Loucy (cell line): ENCODE results near the gene TACC2.

Source experiments
- H2AFZ ChIP-seq: fragments of 200-600 bp; sonication (generic); 2 replicates; pipeline ENCODE4 v1.6.0; 2016; ENCODE audit warnings: antibody characterized with exemption, mild to moderate bottlenecking, low read length, moderate library complexity
- H3F3A ChIP-seq: fragments of 200-600 bp; 2 replicates; pipeline ENCODE4 v1.6.0; 2016; ENCODE audit warnings: antibody characterized with exemption, low read depth, mild to moderate bottlenecking
- H3K27me3 ChIP-seq: fragments of 200-600 bp; sonication (generic); 2 replicates; pipeline ENCODE4 v1.6.1; 2014; ENCODE audit warnings: low read length, mild to moderate bottlenecking; ENCODE audit not compliant: insufficient read depth, poor library complexity, severe bottlenecking
- H3K36me3 ChIP-seq: fragments of 200-600 bp; sonication (generic); 2 replicates; pipeline ENCODE4 v1.6.1; 2016; ENCODE audit warnings: low read length; ENCODE audit not compliant: insufficient read depth
- H3K4me1 ChIP-seq: fragments of 200-600 bp; sonication (generic); 2 replicates; pipeline ENCODE4 v1.5.1; 2014; ENCODE audit warnings: low read length, mild to moderate bottlenecking; ENCODE audit not compliant: insufficient read depth, poor library complexity, severe bottlenecking
- H3K4me2 ChIP-seq: fragments of 200-600 bp; sonication (generic); 2 replicates; pipeline ENCODE4 v1.6.0; 2014; ENCODE audit warnings: antibody characterized with exemption, low read length, low read depth, mild to moderate bottlenecking; ENCODE audit not compliant: poor library complexity, severe bottlenecking
- H3K4me3 ChIP-seq: fragments of 200-600 bp; sonication (generic); 2 replicates; pipeline ENCODE4 v1.5.1; 2014; ENCODE audit warnings: low read length, mild to moderate bottlenecking, mixed read lengths; ENCODE audit not compliant: poor library complexity, severe bottlenecking
- H3K79me2 ChIP-seq: fragments of 200-600 bp; sonication (generic); 2 replicates; pipeline ENCODE4 v1.6.1; 2014; ENCODE audit warnings: low read length; ENCODE audit not compliant: insufficient read depth
- H3K9ac ChIP-seq: fragments of 200-600 bp; sonication (generic); 2 replicates; pipeline ENCODE4 v1.6.0; 2014; ENCODE audit warnings: mild to moderate bottlenecking, low read depth, low read length, moderate library complexity; ENCODE audit not compliant: poor library complexity, severe bottlenecking
- H3K9me2 ChIP-seq: fragments of 200-600 bp; sonication (generic); replicated peaks from 2 replicates; pipeline ENCODE4 v1.6.1; 2016; ENCODE audit warnings: low read depth, low read length, mixed read lengths
- H3K9me3 ChIP-seq: fragments of 200-600 bp; sonication (generic); 2 replicates; pipeline ENCODE4 v1.6.1; 2014; ENCODE audit warnings: mild to moderate bottlenecking, antibody characterized with exemption, low read length, low read depth; ENCODE audit not compliant: insufficient read depth
- H4K20me1 ChIP-seq: fragments of 200-600 bp; sonication (generic); 2 replicates; pipeline ENCODE4 v1.6.0; 2014; ENCODE audit warnings: antibody characterized with exemption, low read length, mild to moderate bottlenecking; ENCODE audit not compliant: insufficient read depth, poor library complexity, severe bottlenecking
- EZH2phosphoT487 ChIP-seq: fragments of 200-600 bp; IDR thresholded peaks from 2 replicates; pipeline ENCODE4 v1.6.1; 2018; ENCODE audit warnings: antibody characterized with exemption, mild to moderate bottlenecking, moderate library complexity, borderline replicate concordance
- TF ChIP-seq, protein P1 (sequence below): fragments of 200-600 bp; sonication (generic); conservative IDR thresholded peaks from 2 replicates; pipeline ENCODE4 v1.5.1; 2014; ENCODE audit warnings: mild to moderate bottlenecking, antibody characterized with exemption, low read length

Gene TACC2

DNA sequence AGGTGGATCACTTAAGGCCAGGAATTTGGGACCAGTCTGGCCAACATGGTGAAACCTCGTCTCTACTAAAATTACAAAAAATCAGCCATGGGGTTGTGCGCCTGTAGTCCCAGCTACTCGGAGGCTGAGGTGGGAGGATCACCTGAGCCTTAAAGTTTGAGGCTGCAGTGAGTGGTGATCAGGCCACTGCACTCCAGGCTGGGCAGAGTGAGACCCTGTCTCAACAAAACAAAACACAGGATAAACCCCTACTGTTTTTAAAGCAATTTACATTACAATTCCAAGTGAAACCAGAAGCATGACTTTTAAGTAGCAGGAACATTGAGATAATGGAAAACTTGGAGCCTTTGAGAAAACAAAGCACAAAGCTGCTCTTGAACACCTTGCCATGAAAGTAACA is 189.7 kb downstream of the TACC2 start:
- Histone ChIP-seq H3K9me2 (no peaks in the 10 kb centered on the region), H3K79me2 (no peaks in the 10 kb centered on the region), H3K4me3 (no peak overlapping the region), H3K27me3 (no peaks in the 10 kb centered on the region), H3K4me2 (no peak overlapping the region), H2AFZ (no peak overlapping the region), H3K9me3 (no peaks in the 10 kb centered on the region), H3F3A (no peaks in the 10 kb centered on the region), H3K36me3 (no peaks in the 10 kb centered on the region), H4K20me1 (no peaks in the 10 kb centered on the region), H3K9ac (no peak overlapping the region), H3K4me1 (no peaks in the 10 kb centered on the region)
- TF ChIP-seq, protein P1, sequence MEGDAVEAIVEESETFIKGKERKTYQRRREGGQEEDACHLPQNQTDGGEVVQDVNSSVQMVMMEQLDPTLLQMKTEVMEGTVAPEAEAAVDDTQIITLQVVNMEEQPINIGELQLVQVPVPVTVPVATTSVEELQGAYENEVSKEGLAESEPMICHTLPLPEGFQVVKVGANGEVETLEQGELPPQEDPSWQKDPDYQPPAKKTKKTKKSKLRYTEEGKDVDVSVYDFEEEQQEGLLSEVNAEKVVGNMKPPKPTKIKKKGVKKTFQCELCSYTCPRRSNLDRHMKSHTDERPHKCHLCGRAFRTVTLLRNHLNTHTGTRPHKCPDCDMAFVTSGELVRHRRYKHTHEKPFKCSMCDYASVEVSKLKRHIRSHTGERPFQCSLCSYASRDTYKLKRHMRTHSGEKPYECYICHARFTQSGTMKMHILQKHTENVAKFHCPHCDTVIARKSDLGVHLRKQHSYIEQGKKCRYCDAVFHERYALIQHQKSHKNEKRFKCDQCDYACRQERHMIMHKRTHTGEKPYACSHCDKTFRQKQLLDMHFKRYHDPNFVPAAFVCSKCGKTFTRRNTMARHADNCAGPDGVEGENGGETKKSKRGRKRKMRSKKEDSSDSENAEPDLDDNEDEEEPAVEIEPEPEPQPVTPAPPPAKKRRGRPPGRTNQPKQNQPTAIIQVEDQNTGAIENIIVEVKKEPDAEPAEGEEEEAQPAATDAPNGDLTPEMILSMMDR: no peak
- TF ChIP-seq EZH2phosphoT487: no peak

- Histone ChIP-seq H3K27me3 (no peaks in the 10 kb centered on the region), H2AFZ (no peak overlapping the region), H3K9me2 (no peaks in the 10 kb centered on the region), H3K4me2 (no peak overlapping the region), H3K4me1 (no peaks in the 10 kb centered on the region), H4K20me1 (no peaks in the 10 kb centered on the region), H3K36me3 (no peaks in the 10 kb centered on the region), H3K9ac (no peak overlapping the region), H3K9me3 (no peaks in the 10 kb centered on the region), H3K4me3 (no peak overlapping the region), H3F3A (no peaks in the 10 kb centered on the region), H3K79me2 (no peaks in the 10 kb centered on the region)
- no peak for TF ChIP-seq EZH2phosphoT487
- TF ChIP-seq, protein P1: no peak
Observed at GRCh38 chr10:122181041-122181732, 192.2 kb downstream of the TACC2 start.

- no peaks in the 10 kb centered on the region for H3K4me1 ChIP-seq
- no peak overlapping the region for H3K4me3 ChIP-seq
- no peaks in the 10 kb centered on the region for H3K79me2 ChIP-seq
- no peaks in the 10 kb centered on the region for H4K20me1 ChIP-seq
- no peaks in the 10 kb centered on the region for H3K9me3 ChIP-seq
- no peaks in the 10 kb centered on the region for H3K9me2 ChIP-seq
- no peak overlapping the region for H3K9ac ChIP-seq
- H3F3A ChIP-seq: no peaks in the 10 kb centered on the region
- no peak overlapping the region for H2AFZ ChIP-seq
- TF ChIP-seq EZH2phosphoT487: no peak
- TF ChIP-seq, protein P1: no peak
- no peaks in the 10 kb centered on the region for H3K27me3 ChIP-seq
- no peak overlapping the region for H3K4me2 ChIP-seq
- no peaks in the 10 kb centered on the region for H3K36me3 ChIP-seq
Observed at GRCh38 chr10:122181876-122182275, 192.9 kb downstream of the TACC2 start.
